Lower leg skin (tissue), 3 donors: Measurements from ENCODE around the gene UBAC2.

Experiments used
- POLR2A ChIP-seq, 2 donors: fragments of 450-650 bp; IDR thresholded peaks; one replicate each; pipeline ENCODE4 v1.6.1; 2016 to 2017; ENCODE audit warnings: antibody characterized with exemption in 2 of 2, mild to moderate bottlenecking in 1 of 2, moderate library complexity in 1 of 2
- TF ChIP-seq, protein P1 (sequence below), 3 donors: fragments of 450-650 bp; IDR thresholded peaks; one replicate each; pipeline ENCODE4 v1.5.1; 2016; ENCODE audit warnings: antibody characterized with exemption in 3 of 3, mild to moderate bottlenecking in 3 of 3, moderate library complexity in 2 of 3

DNA sequence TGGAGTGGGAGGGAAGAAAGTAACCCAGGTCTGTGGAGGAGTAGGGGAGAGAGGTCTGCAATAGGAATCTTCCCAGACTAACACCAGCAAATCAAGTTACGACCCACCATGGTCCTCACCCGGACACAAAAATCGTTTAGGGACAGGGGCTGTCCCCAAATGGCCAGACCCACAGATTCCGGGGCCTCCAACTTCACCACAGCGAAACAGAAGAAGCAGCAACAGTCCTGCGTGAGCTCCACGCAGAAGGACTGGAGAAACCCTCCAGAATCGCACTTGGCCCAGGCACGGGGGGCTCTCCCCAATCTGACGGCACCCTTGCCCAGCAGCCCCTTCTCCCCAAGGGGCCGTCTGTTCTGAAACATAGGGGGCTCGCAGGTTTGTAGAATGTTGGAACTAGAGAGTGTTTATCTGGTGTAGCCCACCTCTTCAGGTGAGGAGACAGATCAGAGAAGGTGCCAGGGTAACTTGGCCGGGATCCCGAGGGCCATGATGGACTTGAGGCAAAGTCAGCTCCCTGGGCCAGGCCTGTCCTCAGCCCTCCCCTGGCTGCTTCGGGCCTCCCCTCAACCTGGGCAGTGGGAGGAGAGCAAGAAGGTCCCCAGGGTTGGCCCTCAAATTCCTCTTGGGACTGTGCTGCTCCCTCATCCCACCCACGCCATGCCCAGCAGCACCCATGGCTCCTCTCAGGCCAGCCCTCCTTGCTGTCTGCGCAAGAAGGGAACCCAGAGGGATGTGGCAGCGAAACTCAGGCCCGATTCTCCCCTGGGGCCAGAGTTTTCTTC is 189.1 kb downstream of the UBAC2 start:
- no peak for TF ChIP-seq POLR2A (IDR thresholded peaks at IDR 0.05)
- TF ChIP-seq, protein P1, sequence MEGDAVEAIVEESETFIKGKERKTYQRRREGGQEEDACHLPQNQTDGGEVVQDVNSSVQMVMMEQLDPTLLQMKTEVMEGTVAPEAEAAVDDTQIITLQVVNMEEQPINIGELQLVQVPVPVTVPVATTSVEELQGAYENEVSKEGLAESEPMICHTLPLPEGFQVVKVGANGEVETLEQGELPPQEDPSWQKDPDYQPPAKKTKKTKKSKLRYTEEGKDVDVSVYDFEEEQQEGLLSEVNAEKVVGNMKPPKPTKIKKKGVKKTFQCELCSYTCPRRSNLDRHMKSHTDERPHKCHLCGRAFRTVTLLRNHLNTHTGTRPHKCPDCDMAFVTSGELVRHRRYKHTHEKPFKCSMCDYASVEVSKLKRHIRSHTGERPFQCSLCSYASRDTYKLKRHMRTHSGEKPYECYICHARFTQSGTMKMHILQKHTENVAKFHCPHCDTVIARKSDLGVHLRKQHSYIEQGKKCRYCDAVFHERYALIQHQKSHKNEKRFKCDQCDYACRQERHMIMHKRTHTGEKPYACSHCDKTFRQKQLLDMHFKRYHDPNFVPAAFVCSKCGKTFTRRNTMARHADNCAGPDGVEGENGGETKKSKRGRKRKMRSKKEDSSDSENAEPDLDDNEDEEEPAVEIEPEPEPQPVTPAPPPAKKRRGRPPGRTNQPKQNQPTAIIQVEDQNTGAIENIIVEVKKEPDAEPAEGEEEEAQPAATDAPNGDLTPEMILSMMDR (IDR thresholded peaks at IDR 0.05): no peak
